K562 (cell line): ENCODE data around the gene IFITM2. TPM values are rescaled to one million over a fixed set of nuclear protein-coding genes. Genes with fewer than 3 reads are reported as not detected.

ENCODE experiments used
- BCOR ChIP-seq: fragments of 450-650 bp; IDR thresholded peaks from 2 replicates; pipeline ENCODE4 v1.6.1; 2016
- DMBX1 ChIP-seq: fragments of 250-450 bp; sonication (Bioruptor Pico); IDR thresholded peaks from 2 replicates; pipeline ENCODE4 v1.8.0; 2022; ENCODE audit warnings: inconsistent platforms, mild to moderate bottlenecking, moderate library complexity, borderline replicate concordance
- FIP1L1 ChIP-seq: fragments of 200-400 bp; formaldehyde crosslinking; IDR thresholded peaks from 2 replicates; pipeline ENCODE4 v1.6.1; 2018; ENCODE audit warnings: mild to moderate bottlenecking, low read depth, low read length; ENCODE audit not compliant: poor library complexity, severe bottlenecking
- JUNB ChIP-seq: fragments of 450-650 bp; formaldehyde crosslinking; conservative IDR thresholded peaks from 2 replicates; pipeline ENCODE4 v1.4.0; 2020; ENCODE audit warnings: mild to moderate bottlenecking
- KAT7 ChIP-seq: sonication (generic); formaldehyde crosslinking; IDR thresholded peaks from 2 replicates; pipeline ENCODE4 v1.8.0; 2022; ENCODE audit warnings: missing genetic modification reagents, mild to moderate bottlenecking, borderline replicate concordance
- MED1 ChIP-seq: sonication (generic); formaldehyde crosslinking; IDR thresholded peaks from 2 replicates; pipeline ENCODE4 v1.8.1; 2023; ENCODE audit warnings: missing genetic modification reagents, borderline replicate concordance
- NEUROD1 ChIP-seq: fragments of 150-350 bp; IDR thresholded peaks from 2 replicates; pipeline ENCODE4 v1.6.1; 2014; ENCODE audit warnings: borderline replicate concordance, low read length, low read depth; ENCODE audit not compliant: partially characterized antibody
- PCBP1 ChIP-seq: fragments of 200-400 bp; formaldehyde crosslinking; IDR thresholded peaks from 2 replicates; pipeline ENCODE4 v1.6.1; 2018; ENCODE audit warnings: mild to moderate bottlenecking, low read depth, low read length; ENCODE audit not compliant: poor library complexity, severe bottlenecking
- SREBF2 ChIP-seq: sonication (generic); formaldehyde crosslinking; IDR thresholded peaks from 2 replicates; pipeline ENCODE4 v1.4.0; 2020; ENCODE audit warnings: mild to moderate bottlenecking, missing genetic modification reagents
- SRF ChIP-seq, 2 experiments: fragments of 250-450, 450-650 bp in 1 of 2; sonication (Bioruptor Pico) in 1 of 2; sonication (generic) in 1 of 2; formaldehyde crosslinking; IDR thresholded peaks; 2 replicates each; pipeline versions ENCODE4 v1.5.0 to v1.5.1; 2020 to 2022; ENCODE audit warnings: mild to moderate bottlenecking in 1 of 2, missing genetic modification reagents in 1 of 2
- TAF9B ChIP-seq: fragments of 450-650 bp; IDR thresholded peaks from 2 replicates; pipeline ENCODE4 v1.6.1; 2018; ENCODE audit warnings: mild to moderate bottlenecking; ENCODE audit not compliant: partially characterized antibody
- U2AF1 ChIP-seq: fragments of 200-400 bp; formaldehyde crosslinking; optimal IDR thresholded peaks from 2 replicates; pipeline ENCODE3; 2017; ENCODE audit warnings: mild to moderate bottlenecking, low read depth, low read length, moderate library complexity
- ZEB2 ChIP-seq: fragments of 450-650 bp; IDR thresholded peaks from 2 replicates; pipeline ENCODE4 v1.6.1; 2016
- ZNF146 ChIP-seq: IDR thresholded peaks from one replicate; pipeline ENCODE4 v1.6.1; 2018; ENCODE audit warnings: missing compliant biosample characterization; ENCODE audit not compliant: unreplicated experiment
- ZNF174 ChIP-seq: fragments of 250-450 bp; sonication (Bioruptor Pico); IDR thresholded peaks from 2 replicates; pipeline ENCODE4 v1.4.0; 2020; ENCODE audit warnings: mild to moderate bottlenecking
- ZSCAN29 ChIP-seq: fragments of 450-650 bp; IDR thresholded peaks from 2 replicates; pipeline ENCODE4 v1.6.1; 2017
- polyA plus RNA-seq, 8 experiments: library from polyadenylated mRNA; depleted of rRNA in 4 of 8; stranded (reverse) in 5 of 8; unstranded in 3 of 8; fragments of >200 nt; fragmentation: Nextera tagmentation in 2 of 8; fragmentation: Illumina TruSeq in 1 of 8; extraction: Ambion mirVana in 2 of 8; extraction: Trizol in 1 of 8; gene quantifications; 2 replicates each; pipeline versions ENCODE4 v1.2.1 to v1.2.3, GENCODE V29; 2011 to 2014; ENCODE audit warnings: inconsistent platforms in 1 of 8, missing spikeins in 1 of 8
- total RNA-seq, 7 experiments: library from RNA; depleted of rRNA in 6 of 7; stranded (reverse); fragments of >200 nt in 6 of 7; fragmentation: Illumina TruSeq in 2 of 7; extraction: Trizol in 2 of 7; gene quantifications; 2 replicates each; pipeline versions ENCODE4 v1.2.1 to v1.2.3, GENCODE V29; 2011 to 2021; ENCODE audit warnings: low replicate concordance in 1 of 7
- TF ChIP-seq, protein P1 (sequence below): fragments of 250-450 bp; sonication (Bioruptor Pico); IDR thresholded peaks from 2 replicates; pipeline ENCODE4 v1.8.0; 2021; ENCODE audit warnings: moderate library complexity, mild to moderate bottlenecking, inconsistent platforms
- TF ChIP-seq, protein P2 (sequence below): fragments of 250-450 bp; sonication (Bioruptor Pico); IDR thresholded peaks from 2 replicates; pipeline ENCODE4 v1.5.0; 2021
- TF ChIP-seq, protein P3 (sequence below): sonication (generic); formaldehyde crosslinking; IDR thresholded peaks from 2 replicates; pipeline ENCODE4 v1.9.0; 2022; ENCODE audit warnings: mild to moderate bottlenecking, missing genetic modification reagents
- TF ChIP-seq, protein P4 (sequence below): fragments of 450-650 bp; IDR thresholded peaks from 2 replicates; pipeline ENCODE4 v1.7.1; 2018; ENCODE audit warnings: mild to moderate bottlenecking, low read depth; ENCODE audit not compliant: partially characterized antibody

Gene IFITM2
- total and polyA plus RNA-seq, 9 of the 15 experiments (the other 6 are each of a cell fraction or from before 2014, with no cell fraction given), result 52.8 to 4,872 (median 356) TPM

DNA sequence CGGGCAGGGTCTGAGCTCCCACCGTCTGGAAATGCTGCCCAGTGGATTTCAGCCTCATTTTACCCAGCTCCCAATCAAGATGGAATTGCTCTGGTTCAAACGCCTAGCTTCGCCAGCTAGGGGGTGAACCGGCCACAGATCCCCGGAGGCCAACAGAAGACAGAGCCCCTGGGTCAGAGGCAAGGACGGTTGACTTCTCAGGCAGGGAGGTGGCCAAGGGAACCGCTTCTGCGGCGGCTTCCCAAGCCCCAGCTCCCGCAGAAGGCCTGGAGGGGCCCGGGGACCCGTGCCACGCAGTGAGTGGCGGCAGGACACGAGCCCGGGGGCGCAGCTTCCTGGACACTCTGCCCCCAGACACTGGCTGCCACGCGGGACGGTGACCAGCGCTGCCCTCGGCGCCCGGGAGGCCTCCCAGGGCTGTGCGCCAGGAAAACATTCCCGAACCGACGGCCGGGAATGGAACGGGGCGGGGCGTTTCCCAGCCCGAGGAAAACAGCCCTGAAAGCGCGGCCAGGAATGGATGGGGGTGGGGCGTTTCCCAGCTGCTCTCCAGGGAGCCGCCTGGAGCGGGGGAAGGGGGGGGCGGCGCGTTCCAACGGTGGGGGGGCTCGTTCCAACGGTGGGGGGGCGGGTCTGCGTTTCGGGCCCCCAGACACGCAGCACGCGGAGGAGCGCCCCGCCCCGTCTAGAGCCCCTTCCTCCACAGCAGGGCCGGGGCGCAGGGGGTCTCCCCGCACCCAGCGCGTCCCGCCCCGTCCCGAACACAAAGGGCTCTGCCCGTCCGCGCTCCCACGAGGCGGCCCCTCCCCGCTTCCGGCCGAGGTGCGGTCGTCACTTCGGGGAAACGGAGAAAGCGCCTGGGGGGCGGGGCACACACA lies 48.2 kb downstream of the IFITM2 start (continued):
- peak; percentile 58 for TF ChIP-seq PCBP1
- TF ChIP-seq, protein P1, sequence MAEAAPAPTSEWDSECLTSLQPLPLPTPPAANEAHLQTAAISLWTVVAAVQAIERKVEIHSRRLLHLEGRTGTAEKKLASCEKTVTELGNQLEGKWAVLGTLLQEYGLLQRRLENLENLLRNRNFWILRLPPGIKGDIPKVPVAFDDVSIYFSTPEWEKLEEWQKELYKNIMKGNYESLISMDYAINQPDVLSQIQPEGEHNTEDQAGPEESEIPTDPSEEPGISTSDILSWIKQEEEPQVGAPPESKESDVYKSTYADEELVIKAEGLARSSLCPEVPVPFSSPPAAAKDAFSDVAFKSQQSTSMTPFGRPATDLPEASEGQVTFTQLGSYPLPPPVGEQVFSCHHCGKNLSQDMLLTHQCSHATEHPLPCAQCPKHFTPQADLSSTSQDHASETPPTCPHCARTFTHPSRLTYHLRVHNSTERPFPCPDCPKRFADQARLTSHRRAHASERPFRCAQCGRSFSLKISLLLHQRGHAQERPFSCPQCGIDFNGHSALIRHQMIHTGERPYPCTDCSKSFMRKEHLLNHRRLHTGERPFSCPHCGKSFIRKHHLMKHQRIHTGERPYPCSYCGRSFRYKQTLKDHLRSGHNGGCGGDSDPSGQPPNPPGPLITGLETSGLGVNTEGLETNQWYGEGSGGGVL (CRISPR knock-in tag), result peak; percentile 70
- TF ChIP-seq ZEB2, result no peak
- peak; percentile 29 for TF ChIP-seq TAF9B
- TF ChIP-seq NEUROD1, result no peak
- TF ChIP-seq JUNB (CRISPR knock-in tag), result 0 out of 2 replicates have a peak, but pooled peaks have one; percentile 10
- TF ChIP-seq, protein P2, sequence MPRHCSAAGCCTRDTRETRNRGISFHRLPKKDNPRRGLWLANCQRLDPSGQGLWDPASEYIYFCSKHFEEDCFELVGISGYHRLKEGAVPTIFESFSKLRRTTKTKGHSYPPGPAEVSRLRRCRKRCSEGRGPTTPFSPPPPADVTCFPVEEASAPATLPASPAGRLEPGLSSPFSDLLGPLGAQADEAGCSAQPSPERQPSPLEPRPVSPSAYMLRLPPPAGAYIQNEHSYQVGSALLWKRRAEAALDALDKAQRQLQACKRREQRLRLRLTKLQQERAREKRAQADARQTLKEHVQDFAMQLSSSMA (CRISPR knock-in tag), result no peak; the same call in 1 of the 2 replicates
- TF ChIP-seq, protein P3, sequence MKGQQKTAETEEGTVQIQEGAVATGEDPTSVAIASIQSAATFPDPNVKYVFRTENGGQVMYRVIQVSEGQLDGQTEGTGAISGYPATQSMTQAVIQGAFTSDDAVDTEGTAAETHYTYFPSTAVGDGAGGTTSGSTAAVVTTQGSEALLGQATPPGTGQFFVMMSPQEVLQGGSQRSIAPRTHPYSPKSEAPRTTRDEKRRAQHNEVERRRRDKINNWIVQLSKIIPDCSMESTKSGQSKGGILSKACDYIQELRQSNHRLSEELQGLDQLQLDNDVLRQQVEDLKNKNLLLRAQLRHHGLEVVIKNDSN (CRISPR knock-in tag), result no peak
- no peak for TF ChIP-seq ZNF146
- TF ChIP-seq ZSCAN29, result no peak
- TF ChIP-seq, protein P4, sequence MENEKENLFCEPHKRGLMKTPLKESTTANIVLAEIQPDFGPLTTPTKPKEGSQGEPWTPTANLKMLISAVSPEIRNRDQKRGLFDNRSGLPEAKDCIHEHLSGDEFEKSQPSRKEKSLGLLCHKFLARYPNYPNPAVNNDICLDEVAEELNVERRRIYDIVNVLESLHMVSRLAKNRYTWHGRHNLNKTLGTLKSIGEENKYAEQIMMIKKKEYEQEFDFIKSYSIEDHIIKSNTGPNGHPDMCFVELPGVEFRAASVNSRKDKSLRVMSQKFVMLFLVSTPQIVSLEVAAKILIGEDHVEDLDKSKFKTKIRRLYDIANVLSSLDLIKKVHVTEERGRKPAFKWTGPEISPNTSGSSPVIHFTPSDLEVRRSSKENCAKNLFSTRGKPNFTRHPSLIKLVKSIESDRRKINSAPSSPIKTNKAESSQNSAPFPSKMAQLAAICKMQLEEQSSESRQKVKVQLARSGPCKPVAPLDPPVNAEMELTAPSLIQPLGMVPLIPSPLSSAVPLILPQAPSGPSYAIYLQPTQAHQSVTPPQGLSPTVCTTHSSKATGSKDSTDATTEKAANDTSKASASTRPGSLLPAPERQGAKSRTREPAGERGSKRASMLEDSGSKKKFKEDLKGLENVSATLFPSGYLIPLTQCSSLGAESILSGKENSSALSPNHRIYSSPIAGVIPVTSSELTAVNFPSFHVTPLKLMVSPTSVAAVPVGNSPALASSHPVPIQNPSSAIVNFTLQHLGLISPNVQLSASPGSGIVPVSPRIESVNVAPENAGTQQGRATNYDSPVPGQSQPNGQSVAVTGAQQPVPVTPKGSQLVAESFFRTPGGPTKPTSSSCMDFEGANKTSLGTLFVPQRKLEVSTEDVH, result no peak
- TF ChIP-seq DMBX1 (CRISPR knock-in tag), result peak; percentile 98
- TF ChIP-seq FIP1L1, result peak; percentile 77
- no peak for TF ChIP-seq ZNF174
- TF ChIP-seq SREBF2 (CRISPR knock-in tag), result no peak
- TF ChIP-seq SRF (CRISPR knock-in tag; IDR thresholded peaks at IDR 0.05), result no peak
- peak; percentile 62; the same call in 1 of the 2 replicates for TF ChIP-seq KAT7 (CRISPR knock-in tag)
- no peak for TF ChIP-seq BCOR
- no peak; the same call in 1 of the 2 replicates for TF ChIP-seq MED1 (CRISPR knock-in tag)
- TF ChIP-seq U2AF1, result peak; percentile 33
